ENCODE data around the gene MARK3. TPM values are rescaled to one million over a fixed set of nuclear protein-coding genes. Genes with fewer than 3 reads are reported as not detected.

Gene MARK3
- total RNA-seq, 1 experiment from 2014 or later: 72.5 TPM

GRCh38 chr14:103542605-103543088, 157.4 kb downstream of the MARK3 start:
- Histone ChIP-seq H3K4me1 (ENCODE audit: control insufficient read depth in 1 of 2, insufficient read depth in 2 of 2, low read length in 2 of 2) (peaks cover 34 to 54% of the 10 kb centered on the region in 2 experiments), H2AFZ (ENCODE audit: low read depth, low read length, poor library complexity, severe bottlenecking) (no peak overlapping the region), H3K27ac (ENCODE audit: low read depth, low read length) (no peak overlapping the region), H3K9me2 (ENCODE audit: insufficient read depth) (no peaks in the 10 kb centered on the region), H3K9ac (ENCODE audit: low read length) (no peak overlapping the region), H3K4me2 (ENCODE audit: low read length) (peak overlapping the region; percentile 27), H3K4me3 (replicated peaks in 1 of 2; ENCODE audit: low read depth in 1 of 2, low read length in 2 of 2) (no peak overlapping the region), H3K36me3 (ENCODE audit: control insufficient read depth in 1 of 2, insufficient read depth in 2 of 2, low read length in 2 of 2) (no peaks in the 10 kb centered on the region), H3K27me3 (ENCODE audit: insufficient read depth, low read length) (no peaks in the 10 kb centered on the region), H3K9me3 (ENCODE audit: control insufficient read depth in 1 of 2, insufficient read depth in 1 of 2, low read depth in 1 of 2, low read length in 2 of 2) (no peaks in the 10 kb centered on the region), H3K79me2 (ENCODE audit: insufficient read depth, low read length) (no peaks in the 10 kb centered on the region), H4K20me1 (ENCODE audit: insufficient read depth) (no peaks in the 10 kb centered on the region)
- RAD21 ChIA-PET (ENCODE audit: low non-redundant PET in 1 of 2, low total read pairs in 2 of 2, uncharacterized antibody in 2 of 2, unreplicated experiment in 2 of 2): no interaction called here
- POLR2A ChIA-PET: no interaction called here
- intact Hi-C loops (cut with micrococcal nuclease): no loop called here
- CTCF ChIA-PET: interaction anchor here (0.7 to 1.2 kb wide), 2 partner anchors 22 kb away, joined by 3 to 5 read pairs; no protein-coding TSS in a partner anchor
- TF ChIP-seq POLR2AphosphoS5 (IDR thresholded peaks at IDR 0.05; ENCODE audit: low read depth, low read length) (no peak), ELF1 (IDR thresholded peaks at IDR 0.05; ENCODE audit: borderline replicate concordance, low read depth) (no peak), CBX3 (IDR thresholded peaks at IDR 0.05; ENCODE audit: low read depth) (no peak), ZNF274 (IDR thresholded peaks at IDR 0.05; ENCODE audit: low read depth, low read length) (no peak), TCF7L2 (IDR thresholded peaks at IDR 0.05; ENCODE audit: borderline replicate concordance, extremely low read depth, insufficient read depth, insufficient read length) (no peak), JUND (IDR thresholded peaks at IDR 0.05) (no peak), EGR1 (IDR thresholded peaks at IDR 0.05; ENCODE audit: low read depth) (no peak), CEBPB (IDR thresholded peaks at IDR 0.05; ENCODE audit: low read depth) (no peak), SRF (IDR thresholded peaks at IDR 0.05; ENCODE audit: low read depth) (no peak), ATF3 (IDR thresholded peaks at IDR 0.05) (no peak)
- DNase-seq (ENCODE audit: low read depth, low spot score) (no peak), ATAC-seq (no peak)
- no TSS peak for BruUV-seq (replicated peaks)

- Histone ChIP-seq H3K4me1 (ENCODE audit: control insufficient read depth in 1 of 2, insufficient read depth in 2 of 2, low read length in 2 of 2) (peaks cover 34 to 54% of the 10 kb centered on the region in 2 experiments), H3K4me2 (ENCODE audit: low read length) (peak overlapping the region; percentile 27), H3K79me2 (ENCODE audit: insufficient read depth, low read length) (no peaks in the 10 kb centered on the region), H3K9me2 (ENCODE audit: insufficient read depth) (no peaks in the 10 kb centered on the region), H3K36me3 (ENCODE audit: control insufficient read depth in 1 of 2, insufficient read depth in 2 of 2, low read length in 2 of 2) (no peaks in the 10 kb centered on the region), H3K27me3 (ENCODE audit: insufficient read depth, low read length) (no peaks in the 10 kb centered on the region), H3K9ac (ENCODE audit: low read length) (no peak overlapping the region), H3K27ac (ENCODE audit: low read depth, low read length) (no peak overlapping the region), H3K9me3 (ENCODE audit: control insufficient read depth in 1 of 2, insufficient read depth in 1 of 2, low read depth in 1 of 2, low read length in 2 of 2) (no peaks in the 10 kb centered on the region), H2AFZ (ENCODE audit: low read depth, low read length, poor library complexity, severe bottlenecking) (no peak overlapping the region), H3K4me3 (replicated peaks in 1 of 2; ENCODE audit: low read depth in 1 of 2, low read length in 2 of 2) (no peak overlapping the region), H4K20me1 (ENCODE audit: insufficient read depth) (no peaks in the 10 kb centered on the region)
- ATAC-seq: no peak
- intact Hi-C loops (cut with micrococcal nuclease): no loop called here
- DNase-seq (ENCODE audit: low read depth, low spot score): no peak
- ChIA-PET CTCF (interaction anchor here (0.7 kb wide), 1 partner anchor 22 kb away, joined by 3 read pairs; no protein-coding TSS in a partner anchor), POLR2A (no interaction called here), RAD21 (ENCODE audit: low non-redundant PET in 1 of 2, low total read pairs in 2 of 2, uncharacterized antibody in 2 of 2, unreplicated experiment in 2 of 2) (no interaction called here)
- no TSS peak for BruUV-seq (replicated peaks)
- no peak for TF ChIP-seq TCF7L2 (IDR thresholded peaks at IDR 0.05; ENCODE audit: borderline replicate concordance, extremely low read depth, insufficient read depth, insufficient read length)
- TF ChIP-seq EZH2phosphoT487 (IDR thresholded peaks at IDR 0.05; ENCODE audit: borderline replicate concordance): no peak
- TF ChIP-seq EZH2 (IDR thresholded peaks at IDR 0.05): no peak
- TF ChIP-seq JUND (IDR thresholded peaks at IDR 0.05): no peak
- TF ChIP-seq CEBPB (IDR thresholded peaks at IDR 0.05; ENCODE audit: low read depth): no peak
- TF ChIP-seq ELF1 (IDR thresholded peaks at IDR 0.05; ENCODE audit: borderline replicate concordance, low read depth): no peak
- no peak for TF ChIP-seq SP1 (IDR thresholded peaks at IDR 0.05; ENCODE audit: low read depth)
- no peak for TF ChIP-seq POLR2A (IDR thresholded peaks at IDR 0.05; ENCODE audit: borderline replicate concordance, extremely low read depth, insufficient read depth, insufficient read length)
- TF ChIP-seq ZBTB33 (IDR thresholded peaks at IDR 0.05; ENCODE audit: extremely low read depth, insufficient replicate concordance, low read length): no peak
- TF ChIP-seq MAX (IDR thresholded peaks at IDR 0.05): no peak
- no peak for TF ChIP-seq ATF3 (IDR thresholded peaks at IDR 0.05)
Measured at GRCh38 chr14:103543140-103543539, 157.9 kb downstream of the MARK3 start.
